ENCODE results near the gene PDGFRB. TPM values are rescaled to one million over a fixed set of nuclear protein-coding genes. Genes with fewer than 3 reads are reported as not detected.

PDGFRB gene
- total RNA-seq, 4 donors from 2014 or later: 126 to 366 (median 149) TPM

DNA sequence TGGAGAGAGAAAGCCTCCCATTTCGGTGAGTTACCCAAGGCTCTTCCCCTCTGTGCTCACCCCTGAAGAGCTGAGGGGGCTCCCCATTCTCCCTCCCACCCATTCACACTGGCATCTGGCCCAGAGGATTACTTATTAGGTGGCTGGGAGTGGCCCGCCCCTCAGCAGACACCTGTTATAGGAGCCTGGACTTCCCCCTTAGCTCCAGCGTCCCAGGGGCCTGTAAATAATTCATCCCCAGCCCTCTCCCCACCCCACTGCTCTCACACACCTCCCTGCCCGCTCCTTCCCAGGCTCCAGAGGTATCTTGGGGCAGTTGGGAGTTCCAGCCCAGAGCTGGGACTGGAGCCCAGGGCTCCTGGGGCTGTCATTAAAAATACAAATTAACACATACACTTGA, 22.6 kb upstream of the PDGFRB start:
- DNase-seq (ENCODE audit: low spot score) (no peak), ATAC-seq (ENCODE audit: low FRiP score) (no peak)
- TF ChIP-seq, protein P1, sequence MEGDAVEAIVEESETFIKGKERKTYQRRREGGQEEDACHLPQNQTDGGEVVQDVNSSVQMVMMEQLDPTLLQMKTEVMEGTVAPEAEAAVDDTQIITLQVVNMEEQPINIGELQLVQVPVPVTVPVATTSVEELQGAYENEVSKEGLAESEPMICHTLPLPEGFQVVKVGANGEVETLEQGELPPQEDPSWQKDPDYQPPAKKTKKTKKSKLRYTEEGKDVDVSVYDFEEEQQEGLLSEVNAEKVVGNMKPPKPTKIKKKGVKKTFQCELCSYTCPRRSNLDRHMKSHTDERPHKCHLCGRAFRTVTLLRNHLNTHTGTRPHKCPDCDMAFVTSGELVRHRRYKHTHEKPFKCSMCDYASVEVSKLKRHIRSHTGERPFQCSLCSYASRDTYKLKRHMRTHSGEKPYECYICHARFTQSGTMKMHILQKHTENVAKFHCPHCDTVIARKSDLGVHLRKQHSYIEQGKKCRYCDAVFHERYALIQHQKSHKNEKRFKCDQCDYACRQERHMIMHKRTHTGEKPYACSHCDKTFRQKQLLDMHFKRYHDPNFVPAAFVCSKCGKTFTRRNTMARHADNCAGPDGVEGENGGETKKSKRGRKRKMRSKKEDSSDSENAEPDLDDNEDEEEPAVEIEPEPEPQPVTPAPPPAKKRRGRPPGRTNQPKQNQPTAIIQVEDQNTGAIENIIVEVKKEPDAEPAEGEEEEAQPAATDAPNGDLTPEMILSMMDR (IDR thresholded peaks at IDR 0.05): no peak

GRCh38 chr5:150177721-150178120, 22.1 kb upstream of the PDGFRB start:
- TF ChIP-seq, protein P1 (IDR thresholded peaks at IDR 0.05): no peak
- ATAC-seq (ENCODE audit: low FRiP score) (no peak), DNase-seq (ENCODE audit: low spot score) (no peak)

GRCh38 chr5:150176745-150177477, 21.3 kb upstream of the PDGFRB start:
- ATAC-seq (ENCODE audit: low FRiP score): no peak
- TF ChIP-seq, protein P1 (IDR thresholded peaks at IDR 0.05): no peak
- no peak for DNase-seq (ENCODE audit: low spot score)

GRCh38 chr5:150175536-150175935, 19.9 kb upstream of the PDGFRB start:
- TF ChIP-seq, protein P1 (IDR thresholded peaks at IDR 0.05): no peak
- DNase-seq (ENCODE audit: low spot score) (no peak), ATAC-seq (ENCODE audit: low FRiP score) (no peak)

DNA sequence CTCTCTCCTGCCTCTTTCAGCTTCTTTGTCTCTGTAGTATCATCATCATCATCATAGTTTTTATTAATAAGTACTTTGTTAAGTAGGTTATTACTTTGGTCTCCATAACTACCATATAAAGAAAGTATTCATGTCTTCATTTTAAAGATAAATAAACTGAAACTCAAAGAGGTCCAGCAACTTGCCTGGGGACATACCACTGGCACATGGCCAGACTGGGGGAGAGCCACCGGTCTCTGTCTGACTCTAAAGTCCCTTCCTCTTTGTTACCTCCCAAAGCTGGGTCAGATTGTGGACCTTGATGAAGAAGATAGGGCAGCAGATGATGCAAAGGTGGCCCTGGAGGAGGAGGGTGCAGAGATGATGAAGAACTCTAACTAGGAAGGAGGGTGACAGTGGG, 19.4 kb upstream of the PDGFRB start:
- ATAC-seq (ENCODE audit: low FRiP score): no peak
- TF ChIP-seq, protein P1 (IDR thresholded peaks at IDR 0.05): no peak
- no peak for DNase-seq (ENCODE audit: low spot score)

- ATAC-seq (ENCODE audit: low FRiP score) (no peak), DNase-seq (ENCODE audit: low spot score) (no peak)
- TF ChIP-seq, protein P1 (IDR thresholded peaks at IDR 0.05): no peak
Observed at GRCh38 chr5:150174285-150174684, 18.6 kb upstream of the PDGFRB start.

DNA sequence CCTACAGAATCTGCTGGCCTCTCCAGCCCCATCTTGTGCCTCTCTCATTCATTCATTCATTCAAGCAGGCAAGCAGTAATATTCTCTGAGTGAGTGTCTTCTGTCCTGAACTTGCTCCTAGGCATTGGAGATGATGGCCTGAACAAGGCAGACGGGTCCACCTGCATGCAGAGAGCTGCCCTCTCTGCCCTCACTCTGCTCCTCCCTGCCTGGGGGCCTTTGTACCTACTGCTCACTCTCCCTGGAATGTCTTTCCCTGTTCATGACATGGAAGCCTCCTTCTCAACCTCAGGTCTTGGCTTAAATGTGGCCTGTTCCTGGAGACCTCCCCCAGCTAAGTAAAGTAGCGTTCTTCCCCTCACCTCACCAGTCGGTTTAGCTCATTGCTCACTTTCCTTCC, 17.5 kb upstream of the PDGFRB start:
- DNase-seq (ENCODE audit: low spot score): no peak

More for the DNA sequence above, 17.5 kb upstream of the PDGFRB start:
- no peak for ATAC-seq (ENCODE audit: low FRiP score)
- TF ChIP-seq, protein P1 (IDR thresholded peaks at IDR 0.05): no peak
